A549 (cell line): ENCODE results near the gene PNLDC1. TPM values are rescaled to one million over a fixed set of nuclear protein-coding genes. Genes with fewer than 3 reads are reported as not detected.

ENCODE experiments used
- ATAC-seq, 2 experiments: fragments of 200-7000 bp in 1 of 2; fragments of >200 bp in 1 of 2; cut with Nextera tagmentation in 1 of 2; cut with Tn5 transposase in 1 of 2; 3 replicates each; pipeline versions ENCODE4 v1.8.0 to v1.9.1; 2018 to 2020; ENCODE audit warnings: mild to moderate bottlenecking in 1 of 2, moderate library complexity in 1 of 2
- CTCF ChIA-PET: fragments of 300-600 bp; sonication (Branson Sonifier 250); formaldehyde crosslinking; extraction: SDS; loops from one replicate; lab custom pipeline; 2021; ENCODE audit warnings: antibody characterized with exemption, inconsistent platforms; lab: Yijun Ruan, JAX
- POLR2A ChIA-PET: fragments of 350-600 bp; formaldehyde crosslinking; extraction: SDS; loops from one replicate; lab custom pipeline; 2021; ENCODE audit warnings: antibody characterized with exemption, inconsistent platforms; lab: Yijun Ruan, JAX
- DNase-seq, 2 experiments: peaks; one replicate each; pipeline versions ENCODE4 v3.0.0 to v3.0.0-alpha.2; 2011 to 2016; ENCODE audit warnings: low read depth in 1 of 2, low spot score in 1 of 2
- FAIRE-seq: peaks from 2 replicates; lab custom pipeline; 2011; peaks lifted over from hg19 to GRCh38; lab: Jason Lieb, UNC
- H3K27ac ChIP-seq, 2 experiments: fragments of >200 bp; sonication (Bioruptor Twin); formaldehyde crosslinking; 3 replicates each; pipeline ENCODE4 v1.5.1; 2016 to 2017
- H3K4me1 ChIP-seq: fragments of >200 bp; sonication (Bioruptor Twin); formaldehyde crosslinking; 3 replicates; pipeline ENCODE4 v1.6.1; 2016
- H3K4me2 ChIP-seq: fragments of >200 bp; sonication (Bioruptor Twin); formaldehyde crosslinking; 3 replicates; pipeline ENCODE4 v1.6.1; 2016
- H3K4me3 ChIP-seq: fragments of >200 bp; sonication (Bioruptor Twin); formaldehyde crosslinking; 3 replicates; pipeline ENCODE4 v1.5.1; 2016
- H3K9me3 ChIP-seq: fragments of >200 bp; sonication (Bioruptor Twin); formaldehyde crosslinking; 3 replicates; pipeline ENCODE4 v1.6.1; 2016
- BHLHE40 ChIP-seq: IDR thresholded peaks from 2 replicates; pipeline ENCODE4 v1.6.1; 2012; ENCODE audit warnings: low read depth, low read length, inconsistent platforms
- CBX8 ChIP-seq: fragments of 200-600 bp; sonication (generic); IDR thresholded peaks from 2 replicates; pipeline ENCODE4 v1.6.1; 2016
- CHD4 ChIP-seq: fragments of 200-600 bp; sonication (generic); IDR thresholded peaks from 2 replicates; pipeline ENCODE4 v1.6.1; 2016; ENCODE audit warnings: antibody characterized with exemption, mild to moderate bottlenecking, borderline replicate concordance
- EHMT2 ChIP-seq: fragments of 200-600 bp; sonication (generic); IDR thresholded peaks from 2 replicates; pipeline ENCODE4 v1.6.1; 2016; ENCODE audit warnings: antibody characterized with exemption, low read depth, mild to moderate bottlenecking, moderate library complexity
- FOSB ChIP-seq: fragments of 250-450 bp; sonication (Bioruptor Pico); IDR thresholded peaks from 2 replicates; pipeline ENCODE4 v1.5.0; 2020; ENCODE audit warnings: mild to moderate bottlenecking, moderate library complexity
- JUN ChIP-seq, 2 experiments: fragments of >200 bp; sonication (Bioruptor Twin); formaldehyde crosslinking; IDR thresholded peaks; 2 replicates in 1 of 2; 3 replicates in 1 of 2; pipeline ENCODE4 v1.6.1; 2016 to 2017
- JUNB ChIP-seq: fragments of >200 bp; sonication (Bioruptor Twin); formaldehyde crosslinking; IDR thresholded peaks from 2 replicates; pipeline ENCODE4 v1.6.1; 2016
- KDM1A ChIP-seq: fragments of 200-600 bp; sonication (generic); IDR thresholded peaks from 2 replicates; pipeline ENCODE4 v1.6.1; 2016; ENCODE audit warnings: low read depth, mild to moderate bottlenecking
- KDM5A ChIP-seq: fragments of 200-600 bp; sonication (generic); IDR thresholded peaks from 2 replicates; pipeline ENCODE4 v1.6.1; 2016; ENCODE audit warnings: antibody characterized with exemption, mild to moderate bottlenecking
- MAZ ChIP-seq: fragments of 150-350 bp; IDR thresholded peaks from 2 replicates; pipeline ENCODE4 v1.6.1; 2014; ENCODE audit warnings: antibody characterized with exemption, low read depth, low read length, borderline replicate concordance
- NR3C1 ChIP-seq: fragments of >200 bp; sonication (Bioruptor Twin); formaldehyde crosslinking; IDR thresholded peaks from 3 replicates; pipeline ENCODE4 v1.6.1; 2017
- RARB ChIP-seq: fragments of 250-450 bp; sonication (Bioruptor Pico); IDR thresholded peaks from 2 replicates; pipeline ENCODE4 v1.8.0; 2021; ENCODE audit warnings: mild to moderate bottlenecking, moderate library complexity
- RCOR1 ChIP-seq: fragments of 150-350 bp; IDR thresholded peaks from 2 replicates; pipeline ENCODE4 v1.6.1; 2014; ENCODE audit warnings: antibody characterized with exemption, low read length, low read depth
- RFX5 ChIP-seq: fragments of 450-650 bp; IDR thresholded peaks from 2 replicates; pipeline ENCODE4 v1.7.1; 2014; ENCODE audit warnings: antibody characterized with exemption, mild to moderate bottlenecking, moderate library complexity
- TFCP2L1 ChIP-seq: fragments of 250-450 bp; sonication (Bioruptor Pico); IDR thresholded peaks from 2 replicates; pipeline ENCODE4 v1.5.0; 2021; ENCODE audit warnings: mild to moderate bottlenecking
- ZC3H11A ChIP-seq: fragments of 450-650 bp; IDR thresholded peaks from 2 replicates; pipeline ENCODE4 v1.6.1; 2014; ENCODE audit warnings: antibody characterized with exemption, mild to moderate bottlenecking
- ZFP36 ChIP-seq: fragments of 450-650 bp; IDR thresholded peaks from 2 replicates; pipeline ENCODE4 v1.6.1; 2014; ENCODE audit warnings: borderline replicate concordance; ENCODE audit not compliant: partially characterized antibody
- ZSCAN20 ChIP-seq: fragments of 250-450 bp; sonication (Bioruptor Pico); IDR thresholded peaks from 2 replicates; pipeline ENCODE4 v1.8.0; 2022; ENCODE audit warnings: mild to moderate bottlenecking, moderate library complexity
- WGBS: methylation state at CpG from one replicate; pipeline ENCODE4 v1.1.6; 2017; ENCODE audit errors: missing lambda C conversion rate; 5-methylcytosine and 5-hydroxymethylcytosine counted together
- polyA plus RNA-seq, 4 experiments: library from polyadenylated mRNA; depleted of rRNA in 3 of 4; stranded (reverse); fragments of >200 nt; fragmentation: RNase III in 1 of 4; extraction: RNeasy Plus Mini Kit Qiagen cat#74134 plus additional on column Dnase treatment in 1 of 4; gene quantifications; 2 replicates in 3 of 4; 3 replicates in 1 of 4; pipeline ENCODE4 v1.2.3, GENCODE V29; 2011 to 2017
- TF ChIP-seq, protein P1 (sequence below): IDR thresholded peaks from 2 replicates; pipeline ENCODE4 v1.6.1; 2012
- TF ChIP-seq, protein P2 (sequence below): fragments of 450-650 bp; IDR thresholded peaks from 2 replicates; pipeline ENCODE4 v1.6.1; 2014; ENCODE audit warnings: antibody characterized with exemption
- TF ChIP-seq, protein P3 (sequence below): fragments of 250-450 bp; sonication (Bioruptor Pico); IDR thresholded peaks from 2 replicates; pipeline ENCODE4 v1.5.0; 2021; ENCODE audit warnings: mild to moderate bottlenecking, moderate library complexity, borderline replicate concordance
- TF ChIP-seq, protein P4 (sequence below): IDR thresholded peaks from 2 replicates; pipeline ENCODE4 v1.6.1; 2012
- TF ChIP-seq, protein P5 (sequence below): fragments of 150-350 bp; IDR thresholded peaks from 2 replicates; pipeline ENCODE4 v1.6.1; 2014; ENCODE audit warnings: low read depth, mild to moderate bottlenecking, low read length
- TF ChIP-seq, protein P6 (sequence below): fragments of 200-600 bp; sonication (generic); IDR thresholded peaks from 2 replicates; pipeline ENCODE4 v1.6.1; 2016; ENCODE audit warnings: antibody characterized with exemption, mild to moderate bottlenecking, moderate library complexity

PNLDC1 gene
- polyA plus RNA-seq, 2 of the 4 experiments (the other 2 are of a cell fraction) = 0.09 to 0.13 TPM

DNA sequence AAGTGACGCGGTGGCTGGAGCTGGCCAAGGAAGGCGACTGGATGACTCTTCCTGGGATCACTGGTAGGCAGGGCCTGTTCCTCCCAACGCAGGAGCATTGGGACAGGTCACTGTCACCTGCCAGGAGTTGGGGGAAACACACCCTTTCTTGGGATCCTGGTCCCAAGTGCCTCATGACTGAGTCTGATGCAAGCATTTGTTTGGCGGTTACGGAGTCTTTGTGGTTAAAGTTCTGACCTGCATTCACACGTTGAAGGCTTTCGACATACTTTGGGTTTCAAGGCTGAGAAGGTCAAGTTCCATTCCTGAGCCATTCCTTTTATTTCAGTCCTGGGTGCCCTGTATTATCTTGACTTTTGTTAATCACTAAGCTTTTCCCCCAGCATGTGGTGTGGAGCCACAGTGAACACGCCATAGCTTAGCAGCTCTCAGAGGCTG, 6.0 kb downstream of the PNLDC1 start:
- Histone ChIP-seq H3K27ac (no peak overlapping the region), H3K9me3 (no peaks in the 10 kb centered on the region), H3K4me3 (no peak overlapping the region), H3K4me1 (no peaks in the 10 kb centered on the region), H3K4me2 (no peak overlapping the region)
- WGBS = 76% methylated on average over 7 of the region's 9 CpGs
- CTCF ChIA-PET = interaction anchor here (1.6 kb wide), 1 partner anchor 15 kb away, joined by 4 read pairs; the partner anchor contains the start of gene MRPL18
- no peak for TF ChIP-seq FOSB
- TF ChIP-seq EHMT2 = no peak
- TF ChIP-seq RCOR1 = no peak
- no peak for TF ChIP-seq RARB (CRISPR knock-in tag)
- ATAC-seq (no peak), DNase-seq (no peak), FAIRE-seq (no peak)
- POLR2A ChIA-PET = interaction anchor here (1.2 kb wide), 1 partner anchor 16 kb away, joined by 3 read pairs; the partner anchor contains the start of gene MRPL18

DNA sequence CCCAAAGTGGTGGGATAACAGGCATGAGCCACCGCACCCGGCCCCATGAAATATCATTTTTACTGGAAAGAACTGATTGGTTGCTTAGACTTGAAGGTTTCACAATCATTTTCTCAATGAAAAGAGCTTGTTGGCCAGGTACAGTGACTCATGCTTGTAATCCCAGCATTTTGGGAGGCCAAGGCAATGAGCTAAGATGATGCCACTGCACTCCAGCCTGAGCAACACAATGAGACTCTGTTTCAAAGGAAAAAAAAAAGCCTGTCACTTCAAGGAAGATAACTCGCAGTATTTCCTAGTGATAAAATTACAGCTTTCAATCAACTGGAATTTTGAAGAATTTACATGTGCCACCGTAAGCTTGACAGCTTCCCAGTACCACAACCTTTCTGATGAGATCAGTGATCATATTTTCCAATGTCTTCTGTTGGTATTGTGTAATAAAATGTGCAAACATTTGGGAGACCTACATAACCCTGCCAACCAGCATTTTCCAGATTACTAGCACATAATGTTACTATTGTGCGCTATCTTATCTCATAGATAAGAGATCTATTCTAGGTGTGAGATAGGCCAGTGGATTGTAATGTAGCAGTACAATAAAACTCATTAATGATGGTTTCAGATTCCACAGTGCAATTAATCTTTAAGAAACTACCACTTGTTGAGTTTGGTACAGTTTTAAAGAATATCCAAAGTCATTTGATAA, 7.2 kb downstream of the PNLDC1 start:
- 95% methylated on average over 5 of the region's 5 CpGs for WGBS
- CTCF ChIA-PET = interaction anchor here (1.6 kb wide), 1 partner anchor 17 kb away, joined by 4 read pairs; the partner anchor contains the start of gene MRPL18
- Histone ChIP-seq H3K27ac (no peak overlapping the region), H3K4me2 (no peak overlapping the region), H3K9me3 (no peaks in the 10 kb centered on the region), H3K4me1 (no peaks in the 10 kb centered on the region), H3K4me3 (no peak overlapping the region)
- ATAC-seq = no peak
- TF ChIP-seq KDM1A = no peak
- TF ChIP-seq, protein P1, sequence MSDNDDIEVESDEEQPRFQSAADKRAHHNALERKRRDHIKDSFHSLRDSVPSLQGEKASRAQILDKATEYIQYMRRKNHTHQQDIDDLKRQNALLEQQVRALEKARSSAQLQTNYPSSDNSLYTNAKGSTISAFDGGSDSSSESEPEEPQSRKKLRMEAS = no peak
- no peak for TF ChIP-seq ZFP36
- no peak for TF ChIP-seq JUNB
- TF ChIP-seq CBX8 = no peak
- TF ChIP-seq, all 56 proteins: peak for 0
- POLR2A ChIA-PET = no interaction called here
- DNase-seq = no peak
- no peak for FAIRE-seq

DNA sequence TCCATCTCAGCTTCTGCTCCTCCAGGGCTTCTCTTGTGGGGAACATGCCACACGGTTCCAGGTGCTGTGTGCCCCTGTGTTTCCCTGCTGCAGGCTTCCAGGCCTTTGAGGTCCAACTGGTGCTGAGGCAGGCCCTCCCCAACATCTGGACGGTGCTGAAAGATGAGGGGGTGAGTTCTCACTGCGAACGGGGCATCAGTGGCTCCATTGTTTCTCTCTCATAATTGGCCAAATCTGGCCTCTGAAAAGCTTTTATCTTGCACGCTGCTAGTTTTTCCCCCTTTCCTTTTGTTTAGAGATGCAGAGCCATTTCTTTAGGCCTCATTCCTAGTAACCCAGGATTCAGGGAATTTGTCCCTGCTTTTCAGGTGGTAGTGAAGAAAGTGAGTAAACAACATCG, 8.6 kb downstream of the PNLDC1 start:
- no peaks in the 10 kb centered on the region for H3K4me1 ChIP-seq
- H3K4me3 ChIP-seq = no peak overlapping the region
- no peak overlapping the region for H3K27ac ChIP-seq
- WGBS = 55% methylated on average over 6 of the region's 6 CpGs
- FAIRE-seq (no peak), DNase-seq (no peak), ATAC-seq (no peak)
- POLR2A ChIA-PET = no interaction called here
- no peak overlapping the region for H3K4me2 ChIP-seq
- H3K9me3 ChIP-seq = no peaks in the 10 kb centered on the region
- CTCF ChIA-PET = no interaction called here
- TF ChIP-seq CHD4 (no peak), KDM5A (no peak), JUNB (no peak), TFCP2L1 (CRISPR knock-in tag) (no peak), ZSCAN20 (CRISPR knock-in tag) (no peak), MAZ (no peak), BHLHE40 (no peak), ZC3H11A (no peak), NR3C1 (no peak), RFX5 (no peak), JUN (IDR thresholded peaks at IDR 0.05) (no peak)
- TF ChIP-seq, protein P2, sequence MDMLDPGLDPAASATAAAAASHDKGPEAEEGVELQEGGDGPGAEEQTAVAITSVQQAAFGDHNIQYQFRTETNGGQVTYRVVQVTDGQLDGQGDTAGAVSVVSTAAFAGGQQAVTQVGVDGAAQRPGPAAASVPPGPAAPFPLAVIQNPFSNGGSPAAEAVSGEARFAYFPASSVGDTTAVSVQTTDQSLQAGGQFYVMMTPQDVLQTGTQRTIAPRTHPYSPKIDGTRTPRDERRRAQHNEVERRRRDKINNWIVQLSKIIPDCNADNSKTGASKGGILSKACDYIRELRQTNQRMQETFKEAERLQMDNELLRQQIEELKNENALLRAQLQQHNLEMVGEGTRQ = no peak
- TF ChIP-seq, protein P3, sequence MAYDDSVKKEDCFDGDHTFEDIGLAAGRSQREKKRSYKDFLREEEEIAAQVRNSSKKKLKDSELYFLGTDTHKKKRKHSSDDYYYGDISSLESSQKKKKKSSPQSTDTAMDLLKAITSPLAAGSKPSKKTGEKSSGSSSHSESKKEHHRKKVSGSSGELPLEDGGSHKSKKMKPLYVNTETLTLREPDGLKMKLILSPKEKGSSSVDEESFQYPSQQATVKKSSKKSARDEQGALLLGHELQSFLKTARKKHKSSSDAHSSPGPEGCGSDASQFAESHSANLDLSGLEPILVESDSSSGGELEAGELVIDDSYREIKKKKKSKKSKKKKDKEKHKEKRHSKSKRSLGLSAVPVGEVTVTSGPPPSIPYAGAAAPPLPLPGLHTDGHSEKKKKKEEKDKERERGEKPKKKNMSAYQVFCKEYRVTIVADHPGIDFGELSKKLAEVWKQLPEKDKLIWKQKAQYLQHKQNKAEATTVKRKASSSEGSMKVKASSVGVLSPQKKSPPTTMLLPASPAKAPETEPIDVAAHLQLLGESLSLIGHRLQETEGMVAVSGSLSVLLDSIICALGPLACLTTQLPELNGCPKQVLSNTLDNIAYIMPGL (CRISPR knock-in tag) = no peak
- TF ChIP-seq, protein P4, sequence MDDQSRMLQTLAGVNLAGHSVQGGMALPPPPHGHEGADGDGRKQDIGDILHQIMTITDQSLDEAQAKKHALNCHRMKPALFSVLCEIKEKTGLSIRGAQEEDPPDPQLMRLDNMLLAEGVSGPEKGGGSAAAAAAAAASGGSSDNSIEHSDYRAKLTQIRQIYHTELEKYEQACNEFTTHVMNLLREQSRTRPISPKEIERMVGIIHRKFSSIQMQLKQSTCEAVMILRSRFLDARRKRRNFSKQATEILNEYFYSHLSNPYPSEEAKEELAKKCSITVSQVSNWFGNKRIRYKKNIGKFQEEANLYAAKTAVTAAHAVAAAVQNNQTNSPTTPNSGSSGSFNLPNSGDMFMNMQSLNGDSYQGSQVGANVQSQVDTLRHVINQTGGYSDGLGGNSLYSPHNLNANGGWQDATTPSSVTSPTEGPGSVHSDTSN = no peak
- TF ChIP-seq, protein P5, sequence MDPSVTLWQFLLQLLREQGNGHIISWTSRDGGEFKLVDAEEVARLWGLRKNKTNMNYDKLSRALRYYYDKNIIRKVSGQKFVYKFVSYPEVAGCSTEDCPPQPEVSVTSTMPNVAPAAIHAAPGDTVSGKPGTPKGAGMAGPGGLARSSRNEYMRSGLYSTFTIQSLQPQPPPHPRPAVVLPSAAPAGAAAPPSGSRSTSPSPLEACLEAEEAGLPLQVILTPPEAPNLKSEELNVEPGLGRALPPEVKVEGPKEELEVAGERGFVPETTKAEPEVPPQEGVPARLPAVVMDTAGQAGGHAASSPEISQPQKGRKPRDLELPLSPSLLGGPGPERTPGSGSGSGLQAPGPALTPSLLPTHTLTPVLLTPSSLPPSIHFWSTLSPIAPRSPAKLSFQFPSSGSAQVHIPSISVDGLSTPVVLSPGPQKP = no peak
- TF ChIP-seq, protein P6, sequence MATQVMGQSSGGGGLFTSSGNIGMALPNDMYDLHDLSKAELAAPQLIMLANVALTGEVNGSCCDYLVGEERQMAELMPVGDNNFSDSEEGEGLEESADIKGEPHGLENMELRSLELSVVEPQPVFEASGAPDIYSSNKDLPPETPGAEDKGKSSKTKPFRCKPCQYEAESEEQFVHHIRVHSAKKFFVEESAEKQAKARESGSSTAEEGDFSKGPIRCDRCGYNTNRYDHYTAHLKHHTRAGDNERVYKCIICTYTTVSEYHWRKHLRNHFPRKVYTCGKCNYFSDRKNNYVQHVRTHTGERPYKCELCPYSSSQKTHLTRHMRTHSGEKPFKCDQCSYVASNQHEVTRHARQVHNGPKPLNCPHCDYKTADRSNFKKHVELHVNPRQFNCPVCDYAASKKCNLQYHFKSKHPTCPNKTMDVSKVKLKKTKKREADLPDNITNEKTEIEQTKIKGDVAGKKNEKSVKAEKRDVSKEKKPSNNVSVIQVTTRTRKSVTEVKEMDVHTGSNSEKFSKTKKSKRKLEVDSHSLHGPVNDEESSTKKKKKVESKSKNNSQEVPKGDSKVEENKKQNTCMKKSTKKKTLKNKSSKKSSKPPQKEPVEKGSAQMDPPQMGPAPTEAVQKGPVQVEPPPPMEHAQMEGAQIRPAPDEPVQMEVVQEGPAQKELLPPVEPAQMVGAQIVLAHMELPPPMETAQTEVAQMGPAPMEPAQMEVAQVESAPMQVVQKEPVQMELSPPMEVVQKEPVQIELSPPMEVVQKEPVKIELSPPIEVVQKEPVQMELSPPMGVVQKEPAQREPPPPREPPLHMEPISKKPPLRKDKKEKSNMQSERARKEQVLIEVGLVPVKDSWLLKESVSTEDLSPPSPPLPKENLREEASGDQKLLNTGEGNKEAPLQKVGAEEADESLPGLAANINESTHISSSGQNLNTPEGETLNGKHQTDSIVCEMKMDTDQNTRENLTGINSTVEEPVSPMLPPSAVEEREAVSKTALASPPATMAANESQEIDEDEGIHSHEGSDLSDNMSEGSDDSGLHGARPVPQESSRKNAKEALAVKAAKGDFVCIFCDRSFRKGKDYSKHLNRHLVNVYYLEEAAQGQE = no peak
